Measurements from ENCODE around the gene ZSCAN5C. TPM values are rescaled to one million over a fixed set of nuclear protein-coding genes. Genes with fewer than 3 reads are reported as not detected.

The ZSCAN5C gene
- total RNA-seq, 2 donors from 2014 or later: not detected

Other genes with a start within 250 kb of the ZSCAN5C start
- gene NLRP5, start 215.5 kb upstream of the ZSCAN5C start, total RNA-seq: not detected
- 10 to 100 TPM; 27.8 to 33.2 TPM for gene ZNF787, start 81.0 kb upstream of the ZSCAN5C start, total RNA-seq
- gene ZNF444, start 61.0 kb upstream of the ZSCAN5C start, total RNA-seq: 10 to 100 TPM; 22.8 to 29.2 TPM
- gene GALP, start 26.3 kb upstream of the ZSCAN5C start, total RNA-seq: not detected
- under 1 TPM in 1 of 2 donors, not detected in 1; 0.24 TPM for gene ZSCAN5B, start 4.5 kb upstream of the ZSCAN5C start, total RNA-seq
- gene EDDM13, start 70.5 kb downstream of the ZSCAN5C start, total RNA-seq: 1 to 10 TPM; 1.0 TPM
- gene ZSCAN5A, start 112.6 kb downstream of the ZSCAN5C start, total RNA-seq: 10 to 100 TPM; 11.6 to 13.7 TPM
- 1 to 10 TPM; 1.1 to 1.9 TPM for gene ZNF582, start 191.3 kb downstream of the ZSCAN5C start, total RNA-seq
- 1 to 10 TPM; 3.6 to 3.8 TPM for gene ZNF583, start 202.1 kb downstream of the ZSCAN5C start, total RNA-seq